Neuronal stem cell (in vitro differentiated cells): ENCODE results near the gene POFUT2.
A peak's percentile ranks its signal among the peaks of the same experiment; 100 is the strongest.
"Not testable (repeated sequence)": the region's sequence is repeated elsewhere in the genome, so short reads cannot be mapped to it uniquely, and the experiment has no call there.

ENCODE experiments used
- DNase-seq: peaks from one replicate; pipeline ENCODE4 v3.0.0-alpha.2; 2013; ENCODE audit warnings: low spot score
- H2AFZ ChIP-seq: one replicate; pipeline ENCODE4 v1.6.1; 2013; ENCODE audit warnings: mild to moderate bottlenecking, low read length, inconsistent platforms
- H2AK5ac ChIP-seq: 2 replicates; pipeline ENCODE4 v1.6.1; 2013; ENCODE audit warnings: low read depth, mild to moderate bottlenecking, inconsistent platforms, low read length, moderate library complexity, mixed read lengths
- H2BK120ac ChIP-seq: 2 replicates; pipeline ENCODE4 v1.6.1; 2013; ENCODE audit warnings: low read depth, mild to moderate bottlenecking, inconsistent platforms, low read length, moderate library complexity, mixed read lengths
- H2BK12ac ChIP-seq: one replicate; pipeline ENCODE4 v1.6.1; 2013; ENCODE audit warnings: low read length, inconsistent platforms
- H2BK15ac ChIP-seq: 2 replicates; pipeline ENCODE4 v1.6.1; 2013; ENCODE audit warnings: mild to moderate bottlenecking, low read length, inconsistent platforms, mixed read lengths
- H2BK5ac ChIP-seq: one replicate; pipeline ENCODE4 v1.6.1; 2013; ENCODE audit warnings: inconsistent platforms, mild to moderate bottlenecking, low read length, moderate library complexity
- H3K14ac ChIP-seq: one replicate; pipeline ENCODE4 v1.6.1; 2013; ENCODE audit warnings: low read length, inconsistent platforms
- H3K18ac ChIP-seq: 2 replicates; pipeline ENCODE4 v1.6.1; 2013; ENCODE audit warnings: low read length, inconsistent platforms
- H3K23ac ChIP-seq: 2 replicates; pipeline ENCODE4 v1.6.1; 2013; ENCODE audit warnings: low read depth, mild to moderate bottlenecking, mixed read lengths, low read length, inconsistent platforms; ENCODE audit not compliant: poor library complexity
- H3K27ac ChIP-seq: replicated peaks from 3 replicates; pipeline ENCODE4 v1.5.1; 2013; ENCODE audit warnings: low read length, inconsistent platforms
- H3K27me3 ChIP-seq, 3 experiments: 2 replicates each; pipeline ENCODE4 v1.6.1; 2013; ENCODE audit warnings: low read length in 3 of 3, mild to moderate bottlenecking in 2 of 3, inconsistent platforms in 1 of 3, low read depth in 1 of 3, mixed read lengths in 1 of 3, moderate library complexity in 1 of 3; ENCODE audit not compliant: control insufficient read depth in 3 of 3, insufficient read depth in 3 of 3
- H3K36me3 ChIP-seq, 2 donors: replicated peaks in 1 of 2; 2 replicates each; pipeline ENCODE4 v1.6.1; 2013; ENCODE audit warnings: low read length in 2 of 2; ENCODE audit not compliant: control insufficient read depth in 2 of 2, insufficient read depth in 2 of 2
- H3K4ac ChIP-seq: 2 replicates; pipeline ENCODE4 v1.6.1; 2013; ENCODE audit warnings: inconsistent platforms, mild to moderate bottlenecking, low read length, moderate library complexity
- H3K4me1 ChIP-seq, 2 donors: 1 replicate in 1 of 2; 2 replicates in 1 of 2; pipeline ENCODE4 v1.6.1; 2013; ENCODE audit warnings: low read length in 2 of 2, low read depth in 1 of 2; ENCODE audit not compliant: control insufficient read depth in 2 of 2, insufficient read depth in 1 of 2
- H3K4me2 ChIP-seq: one replicate; pipeline ENCODE4 v1.6.1; 2013; ENCODE audit warnings: mild to moderate bottlenecking, low read length, inconsistent platforms; ENCODE audit not compliant: insufficient read depth, poor library complexity, severe bottlenecking
- H3K4me3 ChIP-seq, 2 donors: 2 replicates each; pipeline ENCODE4 v1.5.1; 2013; ENCODE audit warnings: low read length in 2 of 2, mild to moderate bottlenecking in 2 of 2, inconsistent platforms in 1 of 2, moderate library complexity in 1 of 2
- H3K79me1 ChIP-seq: one replicate; pipeline ENCODE4 v1.6.1; 2013; ENCODE audit warnings: low read depth, mild to moderate bottlenecking, inconsistent platforms, low read length, moderate library complexity
- H3K9ac ChIP-seq: one replicate; pipeline ENCODE4 v1.6.1; 2013; ENCODE audit warnings: mild to moderate bottlenecking, low read depth, low read length, inconsistent platforms; ENCODE audit not compliant: poor library complexity
- H3K9me3 ChIP-seq, 2 donors: replicated peaks in 1 of 2; 2 replicates each; pipeline versions ENCODE3 to v1.6.1; 2013; ENCODE audit warnings: low read length in 2 of 2, mild to moderate bottlenecking in 2 of 2, inconsistent platforms in 1 of 2, low read depth in 1 of 2, mixed read lengths in 1 of 2, moderate library complexity in 1 of 2; ENCODE audit not compliant: control insufficient read depth in 2 of 2, insufficient read depth in 1 of 2
- H4K8ac ChIP-seq: one replicate; pipeline ENCODE4 v1.6.1; 2013; ENCODE audit warnings: low read depth, mild to moderate bottlenecking, inconsistent platforms, low read length, moderate library complexity
- H4K91ac ChIP-seq: one replicate; pipeline ENCODE4 v1.6.1; 2013; ENCODE audit warnings: low read length, low read depth, mild to moderate bottlenecking, inconsistent platforms; ENCODE audit not compliant: poor library complexity
- WGBS, 2 donors: extraction: QIAGEN DNeasy Blood & Tissue Kit; methylation state at CpG; one replicate each; pipeline ENCODE4 v1.1.7; 2013; ENCODE audit warnings: missing lambda C conversion rate in 2 of 2, mixed read lengths in 1 of 2; ENCODE audit not compliant: insufficient read length in 2 of 2, insufficient replicate concordance in 1 of 2; ENCODE audit errors: extremely low coverage in 2 of 2; 5-methylcytosine and 5-hydroxymethylcytosine counted together

The POFUT2 gene

GRCh38 chr21:45307597-45308158, 20.0 kb upstream of the POFUT2 start:
- not testable (repeated sequence) for H3K4me3 ChIP-seq, H3K36me3 ChIP-seq, H3K14ac ChIP-seq, H3K4me2 ChIP-seq, DNase-seq, H2AK5ac ChIP-seq, H2BK120ac ChIP-seq, H2BK15ac ChIP-seq, H3K27ac ChIP-seq, H3K9me3 ChIP-seq, H3K9ac ChIP-seq, H2BK12ac ChIP-seq, H3K79me1 ChIP-seq, H4K8ac ChIP-seq, H4K91ac ChIP-seq, H3K27me3 ChIP-seq, H3K4ac ChIP-seq
- Histone ChIP-seq H3K23ac (peak overlapping the region; percentile 60), H2BK5ac (peak overlapping the region; percentile 95), H3K4me1 (peaks cover 17 to 20% of the 10 kb centered on the region in 2 donors), H2AFZ (peak overlapping the region; percentile 86), H3K18ac (peak overlapping the region; percentile 94)
- WGBS, 2 donors: no CpG with 5 or more reads among the region's 17 CpGs

GRCh38 chr21:45306832-45307571, 19.3 kb upstream of the POFUT2 start:
- Histone ChIP-seq H2BK15ac (peak overlapping the region; percentile 93), H3K79me1 (peaks cover 3% of the 10 kb centered on the region), H3K27me3 (peaks cover 0 to 5% (median 0%) of the 10 kb centered on the region in 3 experiments), H3K4me3 (no peak overlapping the region), H3K9me3 (peaks cover 0 to 3% of the 10 kb centered on the region in 2 donors), H3K4me1 (peaks cover 20 to 23% of the 10 kb centered on the region in 2 donors), H3K4ac (no peak overlapping the region), H2BK120ac (no peak overlapping the region), H3K23ac (peak overlapping the region; percentile 60), H2BK12ac (peak overlapping the region; percentile 78), H3K27ac (no peak overlapping the region), H3K18ac (peak overlapping the region; percentile 94), H2BK5ac (peak overlapping the region; percentile 95), H3K4me2 (no peak overlapping the region), H4K91ac (peak overlapping the region; percentile 99), H3K9ac (peak overlapping the region; percentile 82), H2AFZ (peak overlapping the region; percentile 86), H3K36me3 (no peaks in the 10 kb centered on the region), H3K14ac (peak overlapping the region; percentile 65), H4K8ac (peak overlapping the region; percentile 84), H2AK5ac (peak overlapping the region; percentile 96)
- DNase-seq: no peak
- no CpG with 5 or more reads among the region's 33 CpGs for WGBS, 2 donors

- H3K4ac ChIP-seq: no peak overlapping the region
- no peak overlapping the region for H3K4me2 ChIP-seq
- peak overlapping the region; percentile 93 for H2BK15ac ChIP-seq
- peak overlapping the region; percentile 95 for H2BK5ac ChIP-seq
- H3K18ac ChIP-seq: peak overlapping the region; percentile 94
- peaks cover 0 to 3% (median 0%) of the 10 kb centered on the region in 3 experiments for H3K27me3 ChIP-seq
- H3K23ac ChIP-seq: peak overlapping the region; percentile 60
- H4K8ac ChIP-seq: peak overlapping the region; percentile 84
- H4K91ac ChIP-seq: peak overlapping the region; percentile 99
- H2BK120ac ChIP-seq: no peak overlapping the region
- no CpG with 5 or more reads among the region's 18 CpGs for WGBS, 2 donors
- peaks cover 24 to 25% of the 10 kb centered on the region in 2 donors for H3K4me1 ChIP-seq
- H3K14ac ChIP-seq: peak overlapping the region; percentile 65
- no peaks in the 10 kb centered on the region for H3K9me3 ChIP-seq
- H3K79me1 ChIP-seq: peaks cover 3% of the 10 kb centered on the region
- no peak for DNase-seq
- H3K36me3 ChIP-seq: no peaks in the 10 kb centered on the region
- H3K4me3 ChIP-seq: no peak overlapping the region
- H3K27ac ChIP-seq: no peak overlapping the region
- peak overlapping the region; percentile 96 for H2AK5ac ChIP-seq
- peak overlapping the region; percentile 78 for H2BK12ac ChIP-seq
- H2AFZ ChIP-seq: peak overlapping the region; percentile 86
- H3K9ac ChIP-seq: peak overlapping the region; percentile 82
Measured at GRCh38 chr21:45306453-45306831, 18.7 kb upstream of the POFUT2 start.

GRCh38 chr21:45305836-45306235, 18.1 kb upstream of the POFUT2 start:
- Histone ChIP-seq H2BK120ac (no peak overlapping the region), H3K27ac (no peak overlapping the region), H4K8ac (no peak overlapping the region), H4K91ac (no peak overlapping the region), H2AK5ac (no peak overlapping the region), H3K18ac (no peak overlapping the region), H3K4me3 (no peak overlapping the region), H3K4me2 (no peak overlapping the region), H2BK12ac (no peak overlapping the region), H3K9me3 (no peaks in the 10 kb centered on the region), H3K23ac (no peak overlapping the region), H3K9ac (no peak overlapping the region), H3K36me3 (no peaks in the 10 kb centered on the region), H3K14ac (no peak overlapping the region), H2BK5ac (no peak overlapping the region), H3K27me3 (peaks cover 0 to 3% (median 0%) of the 10 kb centered on the region in 3 experiments), H2AFZ (no peak overlapping the region), H2BK15ac (no peak overlapping the region), H3K4me1 (peaks cover 24 to 25% of the 10 kb centered on the region in 2 donors), H3K4ac (no peak overlapping the region), H3K79me1 (peaks cover 3% of the 10 kb centered on the region)
- no peak for DNase-seq
- no CpG with 5 or more reads among the region's 9 CpGs for WGBS, 2 donors
